ENCODE data around the gene TWSG1. TPM values are rescaled to one million over a fixed set of nuclear protein-coding genes. Genes with fewer than 3 reads are reported as not detected.

Gene TWSG1
- polyA plus RNA-seq, 1 donor from 2014 or later: 11.5 TPM

- H3F3A ChIP-seq (ENCODE audit: insufficient read depth, low read length, poor library complexity, severe bottlenecking): no peaks in the 10 kb centered on the region
- no peak overlapping the region for H3K4me2 ChIP-seq (ENCODE audit: low read length)
- H3K27ac ChIP-seq (ENCODE audit: low read length): no peak overlapping the region
- H3K9me2 ChIP-seq (ENCODE audit: insufficient read depth, low read length): no peaks in the 10 kb centered on the region
- no peak overlapping the region for H2AFZ ChIP-seq (ENCODE audit: low read depth, low read length)
- H4K20me1 ChIP-seq (ENCODE audit: insufficient read depth): no peaks in the 10 kb centered on the region
- no peaks in the 10 kb centered on the region for H3K79me2 ChIP-seq (replicated peaks; ENCODE audit: insufficient read depth, low read length)
- no peaks in the 10 kb centered on the region for H3K9me3 ChIP-seq (ENCODE audit: low read length)
- no peaks in the 10 kb centered on the region for H3K36me3 ChIP-seq (ENCODE audit: insufficient read depth, low read length)
- TF ChIP-seq, protein P1, sequence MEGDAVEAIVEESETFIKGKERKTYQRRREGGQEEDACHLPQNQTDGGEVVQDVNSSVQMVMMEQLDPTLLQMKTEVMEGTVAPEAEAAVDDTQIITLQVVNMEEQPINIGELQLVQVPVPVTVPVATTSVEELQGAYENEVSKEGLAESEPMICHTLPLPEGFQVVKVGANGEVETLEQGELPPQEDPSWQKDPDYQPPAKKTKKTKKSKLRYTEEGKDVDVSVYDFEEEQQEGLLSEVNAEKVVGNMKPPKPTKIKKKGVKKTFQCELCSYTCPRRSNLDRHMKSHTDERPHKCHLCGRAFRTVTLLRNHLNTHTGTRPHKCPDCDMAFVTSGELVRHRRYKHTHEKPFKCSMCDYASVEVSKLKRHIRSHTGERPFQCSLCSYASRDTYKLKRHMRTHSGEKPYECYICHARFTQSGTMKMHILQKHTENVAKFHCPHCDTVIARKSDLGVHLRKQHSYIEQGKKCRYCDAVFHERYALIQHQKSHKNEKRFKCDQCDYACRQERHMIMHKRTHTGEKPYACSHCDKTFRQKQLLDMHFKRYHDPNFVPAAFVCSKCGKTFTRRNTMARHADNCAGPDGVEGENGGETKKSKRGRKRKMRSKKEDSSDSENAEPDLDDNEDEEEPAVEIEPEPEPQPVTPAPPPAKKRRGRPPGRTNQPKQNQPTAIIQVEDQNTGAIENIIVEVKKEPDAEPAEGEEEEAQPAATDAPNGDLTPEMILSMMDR (IDR thresholded peaks at IDR 0.05; ENCODE audit: poor library complexity, severe bottlenecking): no peak
- TF ChIP-seq RAD21 (conservative IDR thresholded peaks at IDR 0.05) (no peak), POLR2AphosphoS5 (IDR thresholded peaks at IDR 0.05) (no peak), REST (IDR thresholded peaks at IDR 0.05; ENCODE audit: borderline replicate concordance) (no peak), EZH2 (IDR thresholded peaks at IDR 0.05; ENCODE audit: borderline replicate concordance, insufficient read depth, low read length, poor library complexity, severe bottlenecking) (no peak)
- H3K27me3 ChIP-seq (ENCODE audit: insufficient read depth, low read depth, low read length): no peaks in the 10 kb centered on the region
- H3K9ac ChIP-seq (ENCODE audit: low read length): no peak overlapping the region
- H3K4me3 ChIP-seq (ENCODE audit: low read length): no peak overlapping the region
Observed at GRCh38 chr18:9364242-9364641, 29.7 kb downstream of the TWSG1 start.

DNA sequence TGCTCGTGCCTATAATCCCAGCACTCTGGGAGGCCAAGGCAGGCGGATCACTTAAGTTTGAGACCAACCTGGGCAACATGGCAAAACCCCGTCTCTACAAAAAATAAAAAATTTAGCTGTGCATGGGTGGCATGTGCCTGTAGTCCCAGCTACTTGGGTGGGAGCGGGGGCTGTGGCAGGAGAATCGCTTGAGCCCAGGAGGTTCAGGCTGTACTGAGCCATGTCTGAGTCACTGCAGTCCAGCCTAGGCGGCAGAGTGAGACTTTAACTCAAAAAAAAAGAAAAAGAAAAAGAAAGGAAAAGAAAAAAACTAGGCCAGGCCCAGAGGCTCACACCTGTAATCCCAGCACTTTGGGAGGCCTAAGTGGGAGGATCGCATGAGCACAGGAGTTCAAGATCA, 30.8 kb downstream of the TWSG1 start:
- H4K20me1 ChIP-seq (ENCODE audit: insufficient read depth): no peaks in the 10 kb centered on the region
- TF ChIP-seq REST (IDR thresholded peaks at IDR 0.05; ENCODE audit: borderline replicate concordance) (no peak), SMC3 (conservative IDR thresholded peaks at IDR 0.05; ENCODE audit: poor library complexity) (no peak), EP300 (conservative IDR thresholded peaks at IDR 0.05; ENCODE audit: poor library complexity, severe bottlenecking) (no peak), RAD21 (conservative IDR thresholded peaks at IDR 0.05) (no peak), EZH2 (IDR thresholded peaks at IDR 0.05; ENCODE audit: borderline replicate concordance, insufficient read depth, low read length, poor library complexity, severe bottlenecking) (no peak), MXI1 (conservative IDR thresholded peaks at IDR 0.05; ENCODE audit: poor library complexity, severe bottlenecking) (no peak), TAF1 (IDR thresholded peaks at IDR 0.05; ENCODE audit: low read depth) (no peak), POLR2AphosphoS5 (IDR thresholded peaks at IDR 0.05) (no peak)
- TF ChIP-seq, protein P1 (IDR thresholded peaks at IDR 0.05; ENCODE audit: poor library complexity, severe bottlenecking): no peak
- no peak overlapping the region for H3K9ac ChIP-seq (ENCODE audit: low read length)
- no peaks in the 10 kb centered on the region for H3K9me3 ChIP-seq (ENCODE audit: low read length)
- H3F3A ChIP-seq (ENCODE audit: insufficient read depth, low read length, poor library complexity, severe bottlenecking): no peaks in the 10 kb centered on the region
- no peak overlapping the region for H3K4me3 ChIP-seq (ENCODE audit: low read length)
- H3K4me2 ChIP-seq (ENCODE audit: low read length): no peak overlapping the region
- H3K27ac ChIP-seq (ENCODE audit: low read length): no peak overlapping the region
- H3K27me3 ChIP-seq (ENCODE audit: insufficient read depth, low read depth, low read length): no peaks in the 10 kb centered on the region
- H3K36me3 ChIP-seq (ENCODE audit: insufficient read depth, low read length): no peaks in the 10 kb centered on the region
- H3K79me2 ChIP-seq (replicated peaks; ENCODE audit: insufficient read depth, low read length): no peaks in the 10 kb centered on the region
- H2AFZ ChIP-seq (ENCODE audit: low read depth, low read length): no peak overlapping the region
- H3K9me2 ChIP-seq (ENCODE audit: insufficient read depth, low read length): no peaks in the 10 kb centered on the region

All from neural cell (in vitro differentiated cells).